Activated CD4-positive, alpha-beta T cell treated with anti-CD3 and anti-CD28 coated beads, Interleukin-2, Interleukin-4, amounts not matched to agents 100 ng/mL and 50 ng/mL, durations not matched to agents 16 hours and 8 hours (primary cell): ENCODE results near the gene HIPK2.

ENCODE experiments used
- DNase-seq: peaks from one replicate; pipeline ENCODE4 v3.0.0-alpha.2; 2020; ENCODE audit warnings: low spot score

The HIPK2 gene

DNA sequence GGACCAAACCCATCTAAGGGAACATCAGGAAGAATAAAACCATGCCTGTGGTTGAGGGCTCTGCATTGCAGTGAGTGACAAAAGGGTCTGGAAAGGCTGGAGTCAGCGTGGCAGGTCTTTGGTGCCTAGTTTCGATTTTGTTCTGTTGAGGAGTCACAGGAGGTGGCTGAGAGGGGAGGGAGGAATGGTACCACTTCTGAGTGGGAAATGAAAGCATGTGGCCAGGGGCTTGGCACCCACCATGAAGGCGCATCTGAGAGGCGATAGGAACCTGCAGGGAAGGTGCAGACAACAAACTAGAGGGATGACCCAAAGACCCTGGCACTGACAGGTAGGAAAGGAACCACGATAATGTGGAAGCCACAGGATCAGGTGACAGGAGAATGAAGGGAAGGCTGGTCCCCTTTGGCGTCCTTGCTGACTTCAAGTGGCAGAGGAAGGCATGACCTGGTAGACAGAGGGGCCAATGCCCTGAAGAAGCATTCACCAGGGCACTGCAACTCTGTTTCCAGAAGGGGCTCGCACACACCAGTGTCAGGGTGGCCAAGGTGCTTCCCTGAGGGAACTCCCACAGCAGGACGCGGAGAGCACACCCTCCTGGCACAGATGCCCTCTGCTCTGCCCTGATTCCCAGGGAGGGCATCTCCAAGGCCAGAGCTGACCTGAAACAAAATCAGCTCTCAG, 41.7 kb downstream of the HIPK2 start:
- DNase-seq, result no peak

DNA sequence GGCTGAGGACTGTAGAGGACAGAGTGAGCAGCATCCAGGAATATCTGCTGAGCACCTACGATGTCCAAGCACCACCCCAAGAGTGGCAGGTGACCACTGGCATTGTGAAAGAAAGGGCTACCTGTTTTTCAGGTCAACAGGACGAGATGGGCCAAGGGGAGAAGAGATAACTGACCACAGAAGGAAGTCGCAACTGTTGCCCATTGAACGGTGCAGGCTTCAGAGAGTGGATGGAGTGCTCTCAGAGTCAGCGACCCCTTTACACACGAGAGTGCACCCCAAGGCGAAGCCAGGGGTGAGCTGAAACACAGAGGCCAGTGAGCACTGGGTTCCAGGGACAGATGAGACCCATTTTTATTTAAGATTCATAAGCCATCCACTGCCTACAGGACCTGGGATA, 42.3 kb downstream of the HIPK2 start:
- DNase-seq, result no peak

- no peak for DNase-seq
These were observed 43.4 kb downstream of the HIPK2 start for GRCh38 chr7:139734395-139734794.

GRCh38 chr7:139733751-139734150, 44.0 kb downstream of the HIPK2 start:
- no peak for DNase-seq

GRCh38 chr7:139732471-139733167, 45.2 kb downstream of the HIPK2 start:
- DNase-seq, result no peak

- no peak for DNase-seq
These were observed 45.9 kb downstream of the HIPK2 start for GRCh38 chr7:139731802-139732470.

GRCh38 chr7:139730746-139731612, 46.8 kb downstream of the HIPK2 start:
- no peak for DNase-seq

DNA sequence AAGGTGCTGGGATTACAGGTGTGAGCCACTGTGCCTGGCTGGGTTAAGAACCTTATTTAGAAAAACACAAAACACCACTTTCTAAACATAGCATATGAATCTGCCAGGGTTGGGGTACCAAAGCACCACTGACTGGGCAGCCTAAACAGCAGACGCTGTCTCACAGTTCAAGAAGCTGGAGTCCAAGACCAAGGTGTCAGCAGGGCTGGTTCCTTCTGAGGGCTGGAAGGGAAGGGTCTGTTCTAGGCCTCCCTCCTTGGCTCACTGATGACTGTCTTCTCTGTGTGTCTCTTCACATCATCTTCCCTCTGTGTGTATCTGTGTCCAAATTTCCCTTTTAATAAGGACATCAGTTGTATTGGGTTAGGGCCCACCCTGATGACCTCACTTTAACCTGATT, 49.6 kb downstream of the HIPK2 start:
- DNase-seq, result no peak

GRCh38 chr7:139727151-139727705, 50.6 kb downstream of the HIPK2 start:
- DNase-seq, result no peak

GRCh38 chr7:139726485-139726869, 51.3 kb downstream of the HIPK2 start:
- no peak for DNase-seq

DNA sequence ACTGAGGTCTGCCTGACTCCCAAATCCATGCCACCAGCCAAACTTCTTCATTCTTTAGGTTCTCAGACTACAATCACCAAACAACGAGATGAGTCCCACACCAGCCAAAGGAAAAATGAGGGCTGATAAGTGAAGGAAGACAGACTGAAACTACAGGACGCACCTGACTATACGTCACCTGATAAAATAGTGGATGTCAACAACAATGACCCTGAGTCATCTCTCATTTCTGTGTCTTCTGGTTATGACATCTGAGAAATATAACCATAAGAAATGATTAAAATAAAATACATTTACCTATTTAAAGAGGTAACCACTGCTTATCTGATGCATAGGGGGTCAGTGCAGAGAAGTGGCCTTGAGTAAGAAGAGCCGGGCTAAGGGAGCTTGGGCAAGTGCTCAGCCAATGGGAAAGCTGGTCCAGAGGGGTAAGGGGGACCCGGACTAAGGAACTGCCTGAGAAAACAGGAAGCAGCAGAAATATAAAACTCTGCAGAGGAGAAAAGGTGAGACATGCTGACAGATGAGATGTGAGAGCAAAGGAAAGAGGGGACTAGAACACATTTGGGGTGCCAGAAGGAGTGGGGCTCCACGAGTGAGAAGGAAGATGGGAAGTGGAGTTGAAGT, 51.8 kb downstream of the HIPK2 start:
- no peak for DNase-seq

GRCh38 chr7:139725077-139725476, 52.7 kb downstream of the HIPK2 start:
- DNase-seq, result no peak

DNA sequence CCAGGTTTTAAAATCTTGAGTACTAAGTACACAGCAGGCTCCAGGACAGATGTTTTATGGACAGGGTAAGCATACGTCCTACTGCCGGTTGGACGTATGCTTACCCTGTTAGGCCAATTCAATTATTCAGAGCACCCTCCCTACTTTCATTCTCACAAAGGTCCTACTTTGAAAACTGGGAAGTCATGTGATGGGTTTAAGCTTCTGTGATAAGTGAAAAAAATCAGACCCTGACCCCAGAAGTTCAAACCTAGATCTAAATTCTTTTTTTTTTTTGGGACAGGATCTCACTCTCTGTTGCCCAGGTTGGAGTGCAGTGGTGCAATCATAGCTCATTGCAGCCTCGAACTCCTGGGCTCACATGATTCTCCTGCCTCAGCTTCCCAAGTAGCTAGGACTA, 55.2 kb downstream of the HIPK2 start:
- DNase-seq, result no peak

DNA sequence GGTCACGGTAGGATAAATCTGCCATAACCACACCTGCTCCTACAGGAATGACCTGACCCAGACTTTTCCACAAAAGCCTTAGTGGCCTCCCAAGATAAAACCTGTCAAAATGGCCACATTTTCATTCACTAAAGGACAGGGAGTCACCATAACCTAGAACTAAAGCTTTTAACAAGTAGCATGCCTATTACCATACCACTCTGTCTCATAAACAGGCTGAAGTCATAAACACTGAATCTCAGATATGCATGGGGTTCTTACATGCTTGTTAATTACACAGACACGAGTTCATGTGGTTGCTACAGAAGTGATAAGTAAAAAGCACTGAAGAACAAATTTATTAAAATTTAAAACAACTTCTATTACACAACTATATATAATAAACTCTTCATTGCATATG, 56.0 kb downstream of the HIPK2 start:
- DNase-seq, result no peak

GRCh38 chr7:139721417-139721816, 56.4 kb downstream of the HIPK2 start:
- no peak for DNase-seq

GRCh38 chr7:139720705-139721231, 57.0 kb downstream of the HIPK2 start:
- DNase-seq, result peak; percentile 23

GRCh38 chr7:139720186-139720585, 57.6 kb downstream of the HIPK2 start:
- DNase-seq, result no peak

DNA sequence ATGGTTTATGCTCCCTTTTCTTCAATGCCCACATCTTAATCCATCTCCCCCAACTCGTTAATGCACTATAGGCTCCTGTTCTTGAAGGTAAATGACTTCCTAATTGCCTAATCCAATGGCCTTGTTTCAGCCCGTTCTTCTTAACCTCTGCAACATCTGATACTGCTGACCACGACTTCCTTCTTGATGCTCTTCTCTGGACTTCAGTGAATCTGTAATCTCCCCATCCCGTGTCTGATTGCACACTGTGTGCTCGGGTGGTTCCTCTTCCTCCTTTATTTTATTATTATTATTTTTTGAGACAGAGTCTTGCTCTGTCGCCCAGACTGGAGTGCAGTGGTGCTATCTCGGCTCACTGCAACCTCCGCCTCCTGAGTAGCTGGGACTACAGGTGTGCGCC, 58.9 kb downstream of the HIPK2 start:
- no peak for DNase-seq

GRCh38 chr7:139718141-139718540, 59.7 kb downstream of the HIPK2 start:
- no peak for DNase-seq

- no peak for DNase-seq
These were observed 61.4 kb downstream of the HIPK2 start for GRCh38 chr7:139716156-139716942.
